ENCODE results near the gene AGMAT. TPM values are rescaled to one million over a fixed set of nuclear protein-coding genes. Genes with fewer than 3 reads are reported as not detected.

Gene AGMAT
- total and polyA plus RNA-seq, 9 of the 15 experiments (the other 6 are each of a cell fraction or from before 2014, with no cell fraction given) = not detected

DNA sequence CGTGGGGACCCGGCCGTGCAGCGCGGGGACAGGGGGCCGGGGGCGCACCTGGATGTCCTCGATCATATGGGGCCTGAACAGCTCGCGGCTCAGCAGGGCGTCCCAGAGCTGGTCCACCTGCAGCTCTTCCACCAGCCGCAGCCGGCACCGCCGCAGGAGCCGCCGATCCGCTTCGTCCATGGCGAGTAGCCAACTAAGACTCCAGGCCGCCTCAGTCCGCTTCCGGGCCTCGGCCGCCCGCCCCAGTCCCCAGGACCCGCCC is 60.9 kb downstream of the AGMAT start, which contains the start of gene CASP9 (continued):
- TF ChIP-seq, protein P1, sequence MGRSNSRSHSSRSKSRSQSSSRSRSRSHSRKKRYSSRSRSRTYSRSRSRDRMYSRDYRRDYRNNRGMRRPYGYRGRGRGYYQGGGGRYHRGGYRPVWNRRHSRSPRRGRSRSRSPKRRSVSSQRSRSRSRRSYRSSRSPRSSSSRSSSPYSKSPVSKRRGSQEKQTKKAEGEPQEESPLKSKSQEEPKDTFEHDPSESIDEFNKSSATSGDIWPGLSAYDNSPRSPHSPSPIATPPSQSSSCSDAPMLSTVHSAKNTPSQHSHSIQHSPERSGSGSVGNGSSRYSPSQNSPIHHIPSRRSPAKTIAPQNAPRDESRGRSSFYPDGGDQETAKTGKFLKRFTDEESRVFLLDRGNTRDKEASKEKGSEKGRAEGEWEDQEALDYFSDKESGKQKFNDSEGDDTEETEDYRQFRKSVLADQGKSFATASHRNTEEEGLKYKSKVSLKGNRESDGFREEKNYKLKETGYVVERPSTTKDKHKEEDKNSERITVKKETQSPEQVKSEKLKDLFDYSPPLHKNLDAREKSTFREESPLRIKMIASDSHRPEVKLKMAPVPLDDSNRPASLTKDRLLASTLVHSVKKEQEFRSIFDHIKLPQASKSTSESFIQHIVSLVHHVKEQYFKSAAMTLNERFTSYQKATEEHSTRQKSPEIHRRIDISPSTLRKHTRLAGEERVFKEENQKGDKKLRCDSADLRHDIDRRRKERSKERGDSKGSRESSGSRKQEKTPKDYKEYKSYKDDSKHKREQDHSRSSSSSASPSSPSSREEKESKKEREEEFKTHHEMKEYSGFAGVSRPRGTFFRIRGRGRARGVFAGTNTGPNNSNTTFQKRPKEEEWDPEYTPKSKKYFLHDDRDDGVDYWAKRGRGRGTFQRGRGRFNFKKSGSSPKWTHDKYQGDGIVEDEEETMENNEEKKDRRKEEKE (IDR thresholded peaks at IDR 0.05; ENCODE audit: borderline replicate concordance in 1 of 2, control insufficient read depth in 1 of 2, low read depth in 2 of 2, low read length in 1 of 2) = no peak
- TF ChIP-seq, protein P2, sequence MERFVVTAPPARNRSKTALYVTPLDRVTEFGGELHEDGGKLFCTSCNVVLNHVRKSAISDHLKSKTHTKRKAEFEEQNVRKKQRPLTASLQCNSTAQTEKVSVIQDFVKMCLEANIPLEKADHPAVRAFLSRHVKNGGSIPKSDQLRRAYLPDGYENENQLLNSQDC (CRISPR knock-in tag; IDR thresholded peaks at IDR 0.05) = no peak
- no peak for TF ChIP-seq DMBX1 (CRISPR knock-in tag; IDR thresholded peaks at IDR 0.05; ENCODE audit: borderline replicate concordance)
- TF ChIP-seq ZFX (CRISPR knock-in tag; IDR thresholded peaks at IDR 0.05) = peak; percentile 72
- TF ChIP-seq GATA2 (CRISPR knock-in tag; IDR thresholded peaks at IDR 0.05) = no peak
- TF ChIP-seq ZBTB7A (IDR thresholded peaks at IDR 0.05; ENCODE audit: borderline replicate concordance, control insufficient read depth, low read depth, low read length) = peak; percentile 92
- TF ChIP-seq RBM34 (IDR thresholded peaks at IDR 0.05; ENCODE audit: borderline replicate concordance, insufficient read depth, low read length) = no peak
- TF ChIP-seq CC2D1A (IDR thresholded peaks at IDR 0.05) = no peak
- no peak for TF ChIP-seq NRF1 (conservative IDR thresholded peaks at IDR 0.05 in 1 of 2, IDR thresholded peaks at IDR 0.05 in 1 of 2)
- TF ChIP-seq GABPA (tag; conservative IDR thresholded peaks at IDR 0.05; ENCODE audit: low read depth) = peak; percentile 60
- TF ChIP-seq RCOR1 (IDR thresholded peaks at IDR 0.05; ENCODE audit: borderline replicate concordance in 1 of 2, low read depth in 2 of 2, low read length in 2 of 2) = no peak
- no peak for TF ChIP-seq ZNF311 (CRISPR knock-in tag; IDR thresholded peaks at IDR 0.05)
- TF ChIP-seq SMARCC2 (IDR thresholded peaks at IDR 0.05; ENCODE audit: low read depth) = no peak
- no peak for TF ChIP-seq ZFP30 (CRISPR knock-in tag; IDR thresholded peaks at IDR 0.05; ENCODE audit: borderline replicate concordance)
- no peak for TF ChIP-seq TCF7L2 (IDR thresholded peaks at IDR 0.05; ENCODE audit: low read depth, low read length)
- no peak for TF ChIP-seq ZNF75A (CRISPR knock-in tag; IDR thresholded peaks at IDR 0.05)
- no peak for TF ChIP-seq SREBF2 (CRISPR knock-in tag; IDR thresholded peaks at IDR 0.05)
- TF ChIP-seq, protein P3, sequence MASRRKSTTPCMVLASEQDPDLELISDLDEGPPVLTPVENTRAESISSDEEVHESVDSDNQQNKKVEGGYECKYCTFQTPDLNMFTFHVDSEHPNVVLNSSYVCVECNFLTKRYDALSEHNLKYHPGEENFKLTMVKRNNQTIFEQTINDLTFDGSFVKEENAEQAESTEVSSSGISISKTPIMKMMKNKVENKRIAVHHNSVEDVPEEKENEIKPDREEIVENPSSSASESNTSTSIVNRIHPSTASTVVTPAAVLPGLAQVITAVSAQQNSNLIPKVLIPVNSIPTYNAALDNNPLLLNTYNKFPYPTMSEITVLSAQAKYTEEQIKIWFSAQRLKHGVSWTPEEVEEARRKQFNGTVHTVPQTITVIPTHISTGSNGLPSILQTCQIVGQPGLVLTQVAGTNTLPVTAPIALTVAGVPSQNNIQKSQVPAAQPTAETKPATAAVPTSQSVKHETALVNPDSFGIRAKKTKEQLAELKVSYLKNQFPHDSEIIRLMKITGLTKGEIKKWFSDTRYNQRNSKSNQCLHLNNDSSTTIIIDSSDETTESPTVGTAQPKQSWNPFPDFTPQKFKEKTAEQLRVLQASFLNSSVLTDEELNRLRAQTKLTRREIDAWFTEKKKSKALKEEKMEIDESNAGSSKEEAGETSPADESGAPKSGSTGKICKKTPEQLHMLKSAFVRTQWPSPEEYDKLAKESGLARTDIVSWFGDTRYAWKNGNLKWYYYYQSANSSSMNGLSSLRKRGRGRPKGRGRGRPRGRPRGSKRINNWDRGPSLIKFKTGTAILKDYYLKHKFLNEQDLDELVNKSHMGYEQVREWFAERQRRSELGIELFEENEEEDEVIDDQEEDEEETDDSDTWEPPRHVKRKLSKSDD (conservative IDR thresholded peaks at IDR 0.05; ENCODE audit: low read length) = no peak
- TF ChIP-seq, protein P4, sequence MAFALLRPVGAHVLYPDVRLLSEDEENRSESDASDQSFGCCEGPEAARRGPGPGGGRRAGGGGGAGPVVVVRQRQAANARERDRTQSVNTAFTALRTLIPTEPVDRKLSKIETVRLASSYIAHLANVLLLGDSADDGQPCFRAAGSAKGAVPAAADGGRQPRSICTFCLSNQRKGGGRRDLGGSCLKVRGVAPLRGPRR (CRISPR knock-in tag; IDR thresholded peaks at IDR 0.05) = no peak
- no peak for TF ChIP-seq SPI1 (IDR thresholded peaks at IDR 0.05; ENCODE audit: borderline replicate concordance, low read depth, low read length)
- no peak for TF ChIP-seq KDM2B (CRISPR knock-in tag; IDR thresholded peaks at IDR 0.05)
- TF ChIP-seq LEF1 (IDR thresholded peaks at IDR 0.05) = no peak

All from K562 (cell line).